22Rv1 (cell line): ENCODE results near the gene CHEK1.
"Not testable (repeated sequence)": the region's sequence is repeated elsewhere in the genome, so short reads cannot be mapped to it uniquely, and the experiment has no call there.

ENCODE experiments used
- H3K27ac ChIP-seq: fragments of 450-650 bp; 2 replicates; pipeline ENCODE4 v1.5.1; 2017
- CTCF ChIP-seq: fragments of 450-650 bp; IDR thresholded peaks from 2 replicates; pipeline ENCODE4 v1.5.1; 2017; ENCODE audit warnings: mild to moderate bottlenecking
- ZFX ChIP-seq: fragments of 450-650 bp; IDR thresholded peaks from 2 replicates; pipeline ENCODE4 v1.6.1; 2017; ENCODE audit warnings: antibody characterized with exemption, borderline replicate concordance

The CHEK1 gene

GRCh38 chr11:125624756-125625213 lies at the start of gene CHEK1:
Gene CHEK1, plus strand, starts transcription at chr11:125625163. Its CDS starts 1,606 bp downstream, at chr11:125626769.
- TF ChIP-seq ZFX (no peak), CTCF (no peak)

GRCh38 chr11:125577181-125577580 lies 47.8 kb upstream of the CHEK1 start:
- not testable (repeated sequence) for H3K27ac ChIP-seq

More at GRCh38 chr11:125624756-125625213, at the start of gene CHEK1:
- peak within 1 kb of the TSS; percentile 97 for H3K27ac ChIP-seq

GRCh38 chr11:125578783-125579182 lies 46.2 kb upstream of the CHEK1 start:
- H3K27ac ChIP-seq, result no peak overlapping the region
- TF ChIP-seq ZFX (no peak), CTCF (no peak)

- no peak for TF ChIP-seq CTCF
- TF ChIP-seq ZFX, result no peak
- no peak overlapping the region for H3K27ac ChIP-seq
Observed at GRCh38 chr11:125579811-125580210, 45.2 kb upstream of the CHEK1 start.

- no peak for TF ChIP-seq CTCF
- no peak for TF ChIP-seq ZFX
Observed at GRCh38 chr11:125583496-125583895, 41.5 kb upstream of the CHEK1 start.

GRCh38 chr11:125585487-125585886 lies 39.5 kb upstream of the CHEK1 start:
- H3K27ac ChIP-seq, result no peak overlapping the region
- no peak for TF ChIP-seq CTCF
- no peak for TF ChIP-seq ZFX

More at GRCh38 chr11:125583496-125583895, 41.5 kb upstream of the CHEK1 start:
- H3K27ac ChIP-seq, result no peak overlapping the region

- TF ChIP-seq CTCF, result no peak
- no peak for TF ChIP-seq ZFX
Observed at GRCh38 chr11:125586623-125587022, 38.3 kb upstream of the CHEK1 start.

GRCh38 chr11:125587480-125587879 lies 37.5 kb upstream of the CHEK1 start:
- no peak for TF ChIP-seq CTCF
- no peak overlapping the region for H3K27ac ChIP-seq

More at GRCh38 chr11:125586623-125587022, 38.3 kb upstream of the CHEK1 start:
- H3K27ac ChIP-seq, result no peak overlapping the region
